GM18909 (cell line): ENCODE results near the gene PPM1E.

Source experiments
- ATAC-seq: cut with Tn5 transposase; IDR thresholded peaks from one replicate; pipeline ENCODE4 v1.9.1; 2021; ENCODE audit warnings: mild to moderate bottlenecking; ENCODE audit not compliant: unreplicated experiment, poor library complexity

Gene PPM1E

GRCh38 chr17:58985367-58985766 is 229.7 kb downstream of the PPM1E start:
- ATAC-seq: no peak

- no peak for ATAC-seq
These were observed 230.3 kb downstream of the PPM1E start for GRCh38 chr17:58985971-58986370.

- ATAC-seq: no peak
These were observed 234.0 kb downstream of the PPM1E start for GRCh38 chr17:58989629-58990028.

GRCh38 chr17:58991718-58992331 is 236.2 kb downstream of the PPM1E start:
- ATAC-seq: peak; percentile 65

- no peak for ATAC-seq
These were observed 237.7 kb downstream of the PPM1E start for GRCh38 chr17:58993311-58993710.

GRCh38 chr17:58995247-58995940 is 239.7 kb downstream of the PPM1E start:
- no peak for ATAC-seq

- ATAC-seq: no peak
These were observed 241.3 kb downstream of the PPM1E start for GRCh38 chr17:58996968-58997367.

GRCh38 chr17:58997756-58998553 is 242.3 kb downstream of the PPM1E start:
- ATAC-seq: no peak

- ATAC-seq: no peak
These were observed 243.2 kb downstream of the PPM1E start for GRCh38 chr17:58998871-58999270.

GRCh38 chr17:58999500-58999899 is 243.8 kb downstream of the PPM1E start:
- ATAC-seq: no peak

- no peak for ATAC-seq
These were observed 244.4 kb downstream of the PPM1E start for GRCh38 chr17:59000022-59000421.

- ATAC-seq: peak; percentile 86
These were observed 245.6 kb downstream of the PPM1E start for GRCh38 chr17:59001158-59001814.

- no peak for ATAC-seq
These were observed 246.5 kb downstream of the PPM1E start for GRCh38 chr17:59002126-59002525.

GRCh38 chr17:59002848-59003247 is 247.2 kb downstream of the PPM1E start:
- ATAC-seq: no peak

GRCh38 chr17:59003860-59004259 is 248.2 kb downstream of the PPM1E start:
- no peak for ATAC-seq

GRCh38 chr17:59004338-59005111 is 248.9 kb downstream of the PPM1E start:
- ATAC-seq: no peak

GRCh38 chr17:59007995-59008394 is 252.3 kb downstream of the PPM1E start:
- ATAC-seq: no peak

GRCh38 chr17:59008737-59009136 is 253.1 kb downstream of the PPM1E start:
- ATAC-seq: no peak

- no peak for ATAC-seq
These were observed 254.4 kb downstream of the PPM1E start for GRCh38 chr17:59010026-59010425.

- no peak for ATAC-seq
These were observed 256.3 kb downstream of the PPM1E start for GRCh38 chr17:59011975-59012374.
